Measurements from ENCODE around the gene STK10.

DNA sequence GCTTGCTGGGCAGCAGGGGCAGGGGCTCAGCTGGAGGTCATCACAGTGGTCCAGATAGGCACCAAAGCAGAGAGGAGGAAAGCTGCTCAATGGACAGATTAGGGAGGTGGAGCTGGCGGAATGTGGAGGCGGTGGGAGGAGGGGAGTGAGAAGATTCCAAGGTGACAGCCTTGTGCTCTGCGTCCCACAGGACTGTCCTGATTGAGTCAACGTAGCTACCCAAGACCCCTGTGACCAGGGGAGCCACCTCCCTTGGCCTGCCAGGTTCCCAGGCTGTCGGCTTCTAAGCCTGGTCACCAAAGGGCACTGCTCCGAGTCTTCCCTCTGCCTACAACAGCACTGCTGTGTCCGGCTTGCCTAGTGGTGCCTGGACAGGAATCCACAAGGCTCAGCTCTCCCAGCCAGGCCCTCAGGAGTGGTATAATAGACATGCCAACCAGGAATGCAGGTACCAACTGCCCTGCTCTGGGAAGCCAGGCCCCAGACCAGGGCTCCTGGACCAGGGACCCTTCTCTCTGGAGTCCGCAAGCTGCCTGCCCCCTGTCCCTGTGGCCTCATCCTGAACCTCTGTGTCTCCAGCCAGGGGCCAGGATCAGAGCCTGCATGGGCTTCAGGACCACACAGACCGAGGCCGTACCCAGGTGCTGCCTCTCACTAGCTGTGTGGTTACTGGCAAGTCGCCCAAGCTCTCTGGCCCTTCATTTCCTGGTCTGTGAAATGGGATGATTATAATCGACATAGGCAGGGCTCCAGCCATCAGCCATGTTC, 67.9 kb downstream of the STK10 start:
- TF ChIP-seq, protein P1, sequence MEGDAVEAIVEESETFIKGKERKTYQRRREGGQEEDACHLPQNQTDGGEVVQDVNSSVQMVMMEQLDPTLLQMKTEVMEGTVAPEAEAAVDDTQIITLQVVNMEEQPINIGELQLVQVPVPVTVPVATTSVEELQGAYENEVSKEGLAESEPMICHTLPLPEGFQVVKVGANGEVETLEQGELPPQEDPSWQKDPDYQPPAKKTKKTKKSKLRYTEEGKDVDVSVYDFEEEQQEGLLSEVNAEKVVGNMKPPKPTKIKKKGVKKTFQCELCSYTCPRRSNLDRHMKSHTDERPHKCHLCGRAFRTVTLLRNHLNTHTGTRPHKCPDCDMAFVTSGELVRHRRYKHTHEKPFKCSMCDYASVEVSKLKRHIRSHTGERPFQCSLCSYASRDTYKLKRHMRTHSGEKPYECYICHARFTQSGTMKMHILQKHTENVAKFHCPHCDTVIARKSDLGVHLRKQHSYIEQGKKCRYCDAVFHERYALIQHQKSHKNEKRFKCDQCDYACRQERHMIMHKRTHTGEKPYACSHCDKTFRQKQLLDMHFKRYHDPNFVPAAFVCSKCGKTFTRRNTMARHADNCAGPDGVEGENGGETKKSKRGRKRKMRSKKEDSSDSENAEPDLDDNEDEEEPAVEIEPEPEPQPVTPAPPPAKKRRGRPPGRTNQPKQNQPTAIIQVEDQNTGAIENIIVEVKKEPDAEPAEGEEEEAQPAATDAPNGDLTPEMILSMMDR (IDR thresholded peaks at IDR 0.05), result no peak
- TF ChIP-seq POLR2A (IDR thresholded peaks at IDR 0.05), result no peak
